Effector memory CD8-positive, alpha-beta T cell (primary cell): ENCODE results near the gene CFHR4.

Experiments used
- ATAC-seq: fragments of 150-1000 bp; cut with Tn5 transposase; replicated peaks from 2 replicates; pipeline ENCODE4 v1.10.0; 2021; ENCODE audit warnings: mild to moderate bottlenecking, moderate library complexity
- DNase-seq, 3 experiments: peaks; one replicate each; pipeline ENCODE4 v3.0.0; 2021
- H3K27ac Mint-ChIP-seq, 2 donors: one replicate each; pipeline ENCODE4 v1.8.0; 2022; ENCODE audit warnings: mild to moderate bottlenecking in 2 of 2, mixed read lengths in 2 of 2, moderate library complexity in 2 of 2
- H3K27me3 Mint-ChIP-seq, 2 donors: one replicate each; pipeline ENCODE4 v1.8.0; 2022; ENCODE audit warnings: mixed read lengths in 2 of 2
- H3K36me3 Mint-ChIP-seq: one replicate; pipeline ENCODE4 v1.8.0; 2022; ENCODE audit warnings: mild to moderate bottlenecking, moderate library complexity, mixed read lengths; ENCODE audit not compliant: insufficient read depth
- H3K4me1 Mint-ChIP-seq, 2 donors: one replicate each; pipeline ENCODE4 v1.8.0; 2022; ENCODE audit warnings: low read depth in 2 of 2, mixed read lengths in 2 of 2
- H3K4me3 Mint-ChIP-seq, 2 donors: one replicate each; pipeline ENCODE4 v1.8.0; 2022; ENCODE audit warnings: mild to moderate bottlenecking in 2 of 2, mixed read lengths in 2 of 2, moderate library complexity in 2 of 2
- H3K9me3 Mint-ChIP-seq, 2 donors: one replicate each; pipeline ENCODE4 v1.8.0; 2022; ENCODE audit warnings: mixed read lengths in 2 of 2

CFHR4 gene

DNA sequence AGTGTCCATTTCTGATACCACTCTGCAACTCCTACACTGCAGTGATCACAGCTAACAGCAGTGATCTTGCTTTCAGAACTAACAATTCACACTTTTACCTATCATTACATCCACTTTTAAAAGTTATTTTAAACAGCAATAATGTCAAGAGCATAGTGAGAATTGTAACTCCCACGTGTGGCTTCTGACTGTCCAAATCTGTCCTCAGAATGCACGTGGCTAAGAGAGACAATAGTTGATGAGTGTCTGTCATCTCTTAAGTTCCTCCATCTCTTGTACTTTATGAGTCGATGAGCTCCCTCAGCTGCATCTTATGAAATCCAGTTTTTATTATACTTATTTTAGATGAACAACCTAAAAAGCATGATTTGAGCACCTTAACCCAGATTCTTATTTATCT lies 73.0 kb downstream of the CFHR4 start:
- no peaks in the 10 kb centered on the region for H3K27me3 Mint-ChIP-seq
- no peak overlapping the region for H3K4me3 Mint-ChIP-seq
- H3K9me3 Mint-ChIP-seq = peaks cover 0 to 2% of the 10 kb centered on the region in 2 donors
- no peak for DNase-seq
- no peak overlapping the region for H3K27ac Mint-ChIP-seq
- H3K36me3 Mint-ChIP-seq = no peaks in the 10 kb centered on the region
- no peaks in the 10 kb centered on the region for H3K4me1 Mint-ChIP-seq
- ATAC-seq = no peak
